ENCODE data around the gene PYGB. TPM values are rescaled to one million over a fixed set of nuclear protein-coding genes. Genes with fewer than 3 reads are reported as not detected.
A peak's percentile ranks its signal among the peaks of the same experiment; 100 is the strongest.

The PYGB gene
- total RNA-seq, 2 experiments from 2014 or later: 26.3 to 27.5 TPM

- Mint-ChIP-seq H3K27ac (no peak overlapping the region), H3K27me3 (no peaks in the 10 kb centered on the region), H3K9me3 (no peaks in the 10 kb centered on the region), H3K4me1 (ENCODE audit: low read depth) (peaks cover 4% of the 10 kb centered on the region), H3K36me3 (ENCODE audit: low read depth) (peaks cover 80% of the 10 kb centered on the region), H3K4me3 (no peak overlapping the region)
- POLR2A ChIA-PET: no interaction called here
- intact Hi-C loops (cut with DNase I, micrococcal nuclease): no loop called here
- ATAC-seq (ENCODE audit: poor library complexity) (no peak), DNase-seq (peak in 1 of 14 experiments; percentile 25)
- TF ChIP-seq CTCF (IDR thresholded peaks at IDR 0.05): no peak
- H3K27ac ChIP-seq (ENCODE audit: low read depth in 1 of 2, low read length in 2 of 2): no peak overlapping the region
- H3K36me3 ChIP-seq (ENCODE audit: insufficient read depth, low read length): peaks cover 71% of the 10 kb centered on the region
- H3K9me3 ChIP-seq (ENCODE audit: control insufficient read depth in 1 of 2, insufficient read depth in 1 of 2, low read length in 2 of 2): no peaks in the 10 kb centered on the region
- CTCF ChIA-PET: no interaction called here
- no peak overlapping the region for H3K4me3 ChIP-seq (ENCODE audit: low read length)
- H3K4me1 ChIP-seq (ENCODE audit: insufficient read depth, low read length): no peaks in the 10 kb centered on the region
- H3K27me3 ChIP-seq (ENCODE audit: control insufficient read depth in 1 of 2, insufficient read depth in 2 of 2, low read length in 2 of 2): no peaks in the 10 kb centered on the region
Measured at GRCh38 chr20:25286917-25287316, 39.0 kb downstream of the PYGB start.

DNA sequence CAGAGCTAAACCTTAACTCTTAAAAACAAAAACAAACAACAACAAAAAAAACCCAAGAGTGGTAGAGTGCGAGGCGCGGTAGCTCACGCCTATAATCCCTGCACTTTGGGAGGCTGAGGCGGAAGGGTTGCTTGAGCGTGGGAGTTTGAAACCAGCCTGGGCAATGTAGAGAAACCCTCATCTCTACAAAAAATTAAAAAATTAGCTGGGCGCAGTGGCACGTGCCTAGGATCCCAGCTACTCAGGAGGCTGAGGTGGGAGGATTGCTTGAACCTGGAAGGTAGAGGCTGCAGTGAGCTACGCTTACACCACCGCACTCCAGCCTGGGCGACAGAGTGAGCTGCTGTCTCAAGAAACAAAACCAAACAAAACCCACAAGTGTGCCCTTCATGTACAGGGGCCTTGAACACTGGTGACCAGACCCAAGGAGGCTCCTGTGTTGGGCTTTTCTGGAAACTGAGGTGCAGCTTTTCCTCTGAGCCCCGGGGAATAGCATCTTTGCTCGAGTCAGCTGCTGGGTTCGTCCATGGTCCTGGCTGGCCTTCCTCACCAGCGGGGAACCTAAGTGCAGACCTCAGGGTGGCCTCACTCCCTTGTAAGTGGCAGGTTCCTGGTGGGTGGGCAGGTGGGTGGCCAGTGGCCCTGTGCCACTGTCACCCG is 39.9 kb downstream of the PYGB start:
- Histone ChIP-seq H3K9me3 (ENCODE audit: control insufficient read depth in 1 of 2, insufficient read depth in 1 of 2, low read length in 2 of 2) (no peaks in the 10 kb centered on the region), H3K36me3 (ENCODE audit: insufficient read depth, low read length) (peaks cover 71% of the 10 kb centered on the region), H3K27ac (ENCODE audit: low read depth in 1 of 2, low read length in 2 of 2) (no peak overlapping the region), H3K27me3 (ENCODE audit: control insufficient read depth in 1 of 2, insufficient read depth in 2 of 2, low read length in 2 of 2) (no peaks in the 10 kb centered on the region), H3K4me1 (ENCODE audit: insufficient read depth, low read length) (no peaks in the 10 kb centered on the region), H3K4me3 (ENCODE audit: low read length) (no peak overlapping the region)
- POLR2A ChIA-PET: no interaction called here
- no peak overlapping the region for H3K27ac Mint-ChIP-seq
- H3K27me3 Mint-ChIP-seq: no peaks in the 10 kb centered on the region
- TF ChIP-seq CTCF (IDR thresholded peaks at IDR 0.05): no peak
- CTCF ChIA-PET: no interaction called here
- ATAC-seq (ENCODE audit: poor library complexity): no peak
- intact Hi-C loops (cut with DNase I, micrococcal nuclease): loop anchor here in 1 of 2 experiments (2.0 kb wide), 1 partner anchor 31 kb away; no protein-coding TSS in a partner anchor
- no peaks in the 10 kb centered on the region for H3K4me1 Mint-ChIP-seq (ENCODE audit: low read depth)
- H3K4me3 Mint-ChIP-seq: no peak overlapping the region
- peaks cover 73% of the 10 kb centered on the region for H3K36me3 Mint-ChIP-seq (ENCODE audit: low read depth)
- DNase-seq: no peak
- no peaks in the 10 kb centered on the region for H3K9me3 Mint-ChIP-seq

- no peak overlapping the region for H3K4me3 ChIP-seq (ENCODE audit: low read length)
- H3K27me3 Mint-ChIP-seq: no peaks in the 10 kb centered on the region
- peaks cover 75% of the 10 kb centered on the region for H3K36me3 Mint-ChIP-seq (ENCODE audit: low read depth)
- no peak overlapping the region for H3K4me3 Mint-ChIP-seq
- peaks cover 68% of the 10 kb centered on the region for H3K36me3 ChIP-seq (ENCODE audit: insufficient read depth, low read length)
- intact Hi-C loops (cut with DNase I, micrococcal nuclease): loop anchor here in 1 of 2 experiments (2.0 kb wide), 1 partner anchor 30 kb away; no protein-coding TSS in a partner anchor
- no peaks in the 10 kb centered on the region for H3K4me1 Mint-ChIP-seq (ENCODE audit: low read depth)
- POLR2A ChIA-PET: no interaction called here
- no peaks in the 10 kb centered on the region for H3K9me3 Mint-ChIP-seq
- no peak for ATAC-seq (ENCODE audit: poor library complexity)
- no peaks in the 10 kb centered on the region for H3K27me3 ChIP-seq (ENCODE audit: control insufficient read depth in 1 of 2, insufficient read depth in 2 of 2, low read length in 2 of 2)
- no peak overlapping the region for H3K27ac ChIP-seq (ENCODE audit: low read depth in 1 of 2, low read length in 2 of 2)
- no peaks in the 10 kb centered on the region for H3K4me1 ChIP-seq (ENCODE audit: insufficient read depth, low read length)
- no peaks in the 10 kb centered on the region for H3K9me3 ChIP-seq (ENCODE audit: control insufficient read depth in 1 of 2, insufficient read depth in 1 of 2, low read length in 2 of 2)
- no peak overlapping the region for H3K27ac Mint-ChIP-seq
- peak in 1 of 14 experiments; percentile 26 for DNase-seq
- CTCF ChIA-PET: no interaction called here
- no peak for TF ChIP-seq CTCF (IDR thresholded peaks at IDR 0.05)
Measured at GRCh38 chr20:25288291-25289181, 40.7 kb downstream of the PYGB start.
